CD14-positive monocyte (primary cell): ENCODE measurements around the gene RHBDL3. TPM values are rescaled to one million over a fixed set of nuclear protein-coding genes. Genes with fewer than 3 reads are reported as not detected.

Source experiments
- DNase-seq, 3 donors: peaks; one replicate each; pipeline ENCODE4 v3.0.0-alpha.2; 2011 to 2022
- H2AFZ ChIP-seq: 2 replicates; pipeline ENCODE4 v1.6.0; 2012; ENCODE audit warnings: mild to moderate bottlenecking, low read depth, low read length, inconsistent platforms; ENCODE audit not compliant: insufficient read depth, poor library complexity, severe bottlenecking
- H3K27ac ChIP-seq, 2 donors: 1 replicate in 1 of 2; 2 replicates in 1 of 2; pipeline ENCODE4 v1.5.1; 2012 to 2013; ENCODE audit warnings: low read length in 2 of 2, control low read depth in 1 of 2, inconsistent platforms in 1 of 2, low read depth in 1 of 2, mild to moderate bottlenecking in 1 of 2
- H3K27me3 ChIP-seq, 2 donors: one replicate each; pipeline versions ENCODE4 v1.6.0 to v1.6.1; 2011 to 2013; ENCODE audit warnings: low read length in 2 of 2; ENCODE audit not compliant: control insufficient read depth in 2 of 2, insufficient read depth in 2 of 2
- H3K36me3 ChIP-seq, 2 donors: replicated peaks in 1 of 2; 1 replicate in 1 of 2; 2 replicates in 1 of 2; pipeline versions ENCODE4 v1.5.1 to v1.6.1; 2012 to 2013; ENCODE audit warnings: low read length in 2 of 2, control low read depth in 1 of 2, inconsistent platforms in 1 of 2, mild to moderate bottlenecking in 1 of 2; ENCODE audit not compliant: insufficient read depth in 2 of 2, control insufficient read depth in 1 of 2
- H3K4me1 ChIP-seq, 2 donors: 1 replicate in 1 of 2; 2 replicates in 1 of 2; pipeline versions ENCODE4 v1.5.1 to v1.6.1; 2012 to 2013; ENCODE audit warnings: low read length in 2 of 2, control low read depth in 1 of 2, inconsistent platforms in 1 of 2, mild to moderate bottlenecking in 1 of 2, moderate library complexity in 1 of 2; ENCODE audit not compliant: insufficient read depth in 2 of 2, control insufficient read depth in 1 of 2
- H3K4me2 ChIP-seq: replicated peaks from 2 replicates; pipeline ENCODE3; 2012; ENCODE audit warnings: low read length, moderate library complexity, mild to moderate bottlenecking; ENCODE audit not compliant: poor library complexity, severe bottlenecking; ENCODE audit errors: extremely low read depth
- H3K4me3 ChIP-seq, 3 experiments: fragments of 200-600 bp in 1 of 3; sonication (generic) in 1 of 3; replicated peaks in 1 of 3; 1 replicate in 2 of 3; 2 replicates in 1 of 3; pipeline ENCODE4 v1.5.1; 2011 to 2013; ENCODE audit warnings: low read length in 3 of 3, mild to moderate bottlenecking in 3 of 3, control low read depth in 2 of 3, low read depth in 2 of 3, inconsistent platforms in 1 of 3, moderate library complexity in 1 of 3
- H3K79me2 ChIP-seq: 2 replicates; pipeline ENCODE4 v1.6.0; 2012; ENCODE audit warnings: mild to moderate bottlenecking, control low read depth, inconsistent platforms, low read length, moderate library complexity; ENCODE audit not compliant: insufficient read depth
- H3K9ac ChIP-seq: 2 replicates; pipeline ENCODE4 v1.6.0; 2017; ENCODE audit warnings: low read length, mild to moderate bottlenecking; ENCODE audit not compliant: insufficient read depth, poor library complexity, severe bottlenecking
- H3K9me3 ChIP-seq, 2 donors: replicated peaks in 1 of 2; 1 replicate in 1 of 2; 2 replicates in 1 of 2; pipeline versions ENCODE4 v1.5.1 to v1.6.1; 2012 to 2013; ENCODE audit warnings: low read length in 2 of 2, control low read depth in 1 of 2; ENCODE audit not compliant: control insufficient read depth in 1 of 2, insufficient read depth in 1 of 2
- H4K20me1 ChIP-seq: 2 replicates; pipeline ENCODE4 v1.6.0; 2012; ENCODE audit warnings: mild to moderate bottlenecking, low read length, control low read depth, moderate library complexity; ENCODE audit not compliant: insufficient read depth
- H3K27ac Mint-ChIP-seq, 7 donors: one replicate each; pipeline ENCODE4 v1.8.0; 2020; ENCODE audit warnings: mild to moderate bottlenecking in 7 of 7, mixed read lengths in 7 of 7, moderate library complexity in 6 of 7, inconsistent platforms in 2 of 7
- H3K27me3 Mint-ChIP-seq, 3 donors: one replicate each; pipeline ENCODE4 v1.8.0; 2021 to 2022; ENCODE audit warnings: low read depth in 3 of 3, mild to moderate bottlenecking in 3 of 3, mixed read lengths in 3 of 3, moderate library complexity in 3 of 3, inconsistent platforms in 1 of 3
- H3K36me3 Mint-ChIP-seq, 2 donors: one replicate each; pipeline ENCODE4 v1.8.0; 2020; ENCODE audit warnings: mixed read lengths in 2 of 2, inconsistent platforms in 1 of 2, mild to moderate bottlenecking in 1 of 2
- H3K4me1 Mint-ChIP-seq: one replicate; pipeline ENCODE4 v1.8.0; 2020; ENCODE audit warnings: mild to moderate bottlenecking, mixed read lengths
- H3K4me3 Mint-ChIP-seq, 2 donors: one replicate each; pipeline ENCODE4 v1.8.0; 2020; ENCODE audit warnings: mild to moderate bottlenecking in 2 of 2, mixed read lengths in 2 of 2, moderate library complexity in 1 of 2
- H3K9me3 Mint-ChIP-seq, 7 donors: one replicate each; pipeline ENCODE4 v1.8.0; 2020 to 2022; ENCODE audit warnings: mixed read lengths in 7 of 7, mild to moderate bottlenecking in 6 of 7, moderate library complexity in 6 of 7, inconsistent platforms in 2 of 7
- CTCF ChIP-seq: fragments of 200-600 bp; IDR thresholded peaks from one replicate; pipeline ENCODE4 v1.8.0; 2022; ENCODE audit warnings: antibody characterized with exemption, mild to moderate bottlenecking
- WGBS: methylation state at CpG from one replicate; pipeline ENCODE4 v1.1.5; 2013; ENCODE audit warnings: missing lambda C conversion rate; ENCODE audit not compliant: insufficient coverage; 5-methylcytosine and 5-hydroxymethylcytosine counted together
- intact Hi-C, 2 donors: fragments of 100-400 bp; cut with micrococcal nuclease; formaldehyde crosslinking; loops; one replicate each; pipeline versions ENCODE4 v1.15.0 to v1.15.1; 2023
- polyA plus RNA-seq, 3 donors: library from polyadenylated mRNA; depleted of rRNA in 1 of 3; unstranded in 2 of 3; stranded (reverse) in 1 of 3; fragments of 300-500 nt in 2 of 3; fragments of >200 nt in 1 of 3; fragmentation: Illumina TruSeq in 2 of 3; gene quantifications; 1 replicate in 2 of 3; 2 replicates in 1 of 3; pipeline ENCODE4 v1.2.3, GENCODE V29; 2012 to 2021

Gene RHBDL3
- polyA plus RNA-seq, 3 donors, result 0.05 TPM; not detected in 2

DNA sequence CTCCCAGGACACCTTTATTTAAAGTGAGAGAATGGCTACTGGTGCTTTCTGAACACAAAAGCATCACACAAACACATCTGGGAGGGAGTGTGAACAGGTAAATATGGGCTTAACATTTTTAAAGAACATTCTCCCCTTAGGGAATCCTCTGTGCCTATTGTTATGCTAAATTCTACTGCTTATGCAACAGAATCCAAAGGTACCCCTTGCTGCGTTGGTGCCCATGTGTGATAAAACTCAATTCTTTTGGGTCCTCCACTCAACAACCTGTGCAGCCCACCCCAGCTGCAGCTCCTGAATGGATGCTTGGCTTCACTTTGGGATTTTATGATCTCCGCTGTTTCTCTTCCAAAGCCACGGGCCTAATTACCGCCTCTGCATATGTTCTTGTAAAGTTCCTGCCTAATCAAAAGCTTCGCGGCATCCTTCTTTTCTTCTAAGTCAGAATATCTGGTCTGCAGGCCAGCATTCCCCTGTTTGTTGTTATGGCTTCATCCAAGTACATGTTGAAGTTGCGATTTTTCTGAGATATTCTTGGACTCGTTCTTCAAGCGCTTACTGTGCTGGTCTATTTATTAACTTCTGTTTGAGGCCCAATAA is 23.9 kb downstream of the RHBDL3 start:
- peak overlapping the region in 1 of 7 donors; percentile 50 for H3K27ac Mint-ChIP-seq
- Histone ChIP-seq H4K20me1 (no peaks in the 10 kb centered on the region), H3K79me2 (no peaks in the 10 kb centered on the region), H3K4me2 (no peak overlapping the region), H2AFZ (no peak overlapping the region), H3K27ac (no peak overlapping the region), H3K4me1 (peaks cover 27 to 31% of the 10 kb centered on the region in 2 donors), H3K9ac (no peak overlapping the region), H3K9me3 (no peaks in the 10 kb centered on the region), H3K4me3 (no peak overlapping the region), H3K36me3 (no peaks in the 10 kb centered on the region), H3K27me3 (peaks cover 0 to 5% of the 10 kb centered on the region in 2 donors)
- H3K9me3 Mint-ChIP-seq, result peaks cover 0 to 3% (median 0%) of the 10 kb centered on the region in 7 donors
- no peak for DNase-seq
- peaks cover 8 to 19% (median 11%) of the 10 kb centered on the region in 3 donors for H3K27me3 Mint-ChIP-seq
- peaks cover 47% of the 10 kb centered on the region for H3K4me1 Mint-ChIP-seq
- intact Hi-C loops, result no loop called here
- peaks cover 0 to 7% of the 10 kb centered on the region in 2 donors for H3K36me3 Mint-ChIP-seq
- WGBS, result 95% methylated on average over 9 of the region's 9 CpGs
- H3K4me3 Mint-ChIP-seq, result peak overlapping the region in 1 of 2 donors; percentile 21
- no peak for TF ChIP-seq CTCF

DNA sequence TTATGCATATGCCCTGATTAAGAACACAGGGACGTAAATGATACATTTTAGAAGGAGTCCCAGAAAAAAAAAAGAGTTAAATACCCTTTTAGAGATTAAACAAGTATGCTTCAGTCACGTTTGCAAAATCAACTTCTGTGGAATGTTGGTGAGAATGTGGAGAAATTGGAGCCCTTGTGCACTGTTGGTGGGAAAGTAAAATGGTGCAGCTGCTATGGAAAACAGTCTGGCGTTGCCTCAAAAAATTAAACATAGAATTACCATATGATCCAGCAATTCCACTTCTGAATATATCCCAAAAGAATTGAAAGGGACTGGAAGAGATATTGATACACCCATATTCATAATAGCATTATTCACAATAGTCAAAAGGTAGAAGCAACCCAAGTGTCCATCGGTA is 26.5 kb downstream of the RHBDL3 start:
- no peaks in the 10 kb centered on the region for H3K9me3 Mint-ChIP-seq
- H3K27me3 Mint-ChIP-seq, result peaks cover 0 to 13% (median 2%) of the 10 kb centered on the region in 3 donors
- Histone ChIP-seq H3K27ac (no peak overlapping the region), H3K36me3 (no peaks in the 10 kb centered on the region), H3K9me3 (no peaks in the 10 kb centered on the region), H4K20me1 (no peaks in the 10 kb centered on the region), H3K9ac (no peak overlapping the region), H2AFZ (no peak overlapping the region), H3K4me2 (no peak overlapping the region), H3K79me2 (no peaks in the 10 kb centered on the region), H3K4me3 (no peak overlapping the region), H3K4me1 (peaks cover 16 to 19% of the 10 kb centered on the region in 2 donors), H3K27me3 (no peaks in the 10 kb centered on the region)
- DNase-seq, result no peak
- no peak overlapping the region for H3K4me3 Mint-ChIP-seq
- peaks cover 0 to 7% of the 10 kb centered on the region in 2 donors for H3K36me3 Mint-ChIP-seq
- peaks cover 26% of the 10 kb centered on the region for H3K4me1 Mint-ChIP-seq
- TF ChIP-seq CTCF, result no peak
- WGBS, result 83% methylated on average over 1 of the region's 4 CpGs
- intact Hi-C loops, result no loop called here
- H3K27ac Mint-ChIP-seq, result no peak overlapping the region
